ENCODE results near the gene CD79A.

GRCh38 chr19:41845001-41845050 is 32.3 kb upstream of the CD79A start, which contains the start of gene DMRTC2:
- TF ChIP-seq CTCF (IDR thresholded peaks at IDR 0.05) = no peak
- no peak for TF ChIP-seq POLR2A (IDR thresholded peaks at IDR 0.05)
- no peak for TF ChIP-seq POLR2AphosphoS5 (IDR thresholded peaks at IDR 0.05)
- no peak for TF ChIP-seq EP300 (IDR thresholded peaks at IDR 0.05)
